ENCODE results near the gene NDUFA6. TPM values are rescaled to one million over a fixed set of nuclear protein-coding genes. Genes with fewer than 3 reads are reported as not detected.

The NDUFA6 gene
- total and polyA plus RNA-seq, 2 of the 13 experiments (the other 11 are each of a cell fraction or from before 2014, with no cell fraction given) = 68.5 to 87.8 TPM

DNA sequence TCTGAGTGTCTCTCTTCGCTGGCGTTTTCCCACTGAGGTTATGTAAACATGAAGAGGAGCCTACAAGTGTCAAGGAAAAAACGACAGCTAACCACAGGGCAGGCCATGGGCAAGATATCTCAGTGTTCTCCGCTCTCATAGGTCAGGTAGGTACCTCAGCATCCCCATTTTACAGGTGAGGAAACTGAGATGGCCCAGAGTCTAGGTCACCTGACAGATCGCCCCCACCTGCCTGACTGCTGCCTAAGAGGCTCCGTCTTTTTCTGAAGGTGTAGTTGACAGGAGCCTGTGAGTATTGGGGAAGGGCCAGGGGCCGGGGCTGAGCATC lies 847 bp upstream of the NDUFA6 start:
- CTCF ChIA-PET (ENCODE audit: low intra/inter-chr PET ratio, low total read pairs) = interaction anchor here (1.3 to 3.4 kb wide), 2 partner anchors 12 to 23 kb away, joined by 3 to 35 read pairs; partner anchors contain the start of gene SMDT1
- intact Hi-C loops (cut with micrococcal nuclease; ENCODE audit: unreplicated experiment) = loop anchor here (1.0 kb wide), 1 partner anchor 22 kb away; no protein-coding TSS in a partner anchor
- FAIRE-seq = no peak

DNA sequence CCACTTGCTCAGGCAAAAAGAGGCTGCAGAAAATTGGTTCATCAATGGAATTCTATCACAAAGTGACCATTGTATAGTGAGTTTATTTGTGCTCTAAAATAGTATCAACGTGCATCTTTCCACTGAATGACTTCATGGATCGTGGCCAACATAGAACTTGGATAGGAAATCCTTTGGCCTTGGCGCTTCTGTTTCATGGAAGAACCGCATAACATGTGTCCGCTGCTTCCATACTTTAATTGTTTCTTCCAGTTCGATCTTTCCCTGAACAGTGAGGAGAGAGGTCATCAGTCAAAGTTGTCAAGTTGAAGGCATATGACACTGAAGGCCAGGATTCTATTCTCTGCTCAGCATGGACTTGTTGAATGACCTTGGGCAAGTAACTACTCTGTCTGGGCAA lies 4.5 kb downstream of the NDUFA6 start:
- BruUV-seq (replicated peaks) = no TSS peak
- Histone ChIP-seq H3K4me1 (ENCODE audit: insufficient read depth, low read length) (peaks cover 14% of the 10 kb centered on the region), H2AFZ (ENCODE audit: low read length) (no peak overlapping the region), H4K20me1 (ENCODE audit: insufficient read depth, low read length) (0 out of 2 replicates have a peak, but pooled peaks cover 3% of the 10 kb centered on the region), H3K27ac (ENCODE audit: extremely low read length, insufficient read depth, low read length) (no peak overlapping the region), H3K9ac (ENCODE audit: insufficient read depth, low read depth, low read length) (no peak overlapping the region), H3K4me3 (replicated peaks in 1 of 3; ENCODE audit: insufficient read depth in 1 of 3, low read depth in 2 of 3, low read length in 3 of 3) (no peak overlapping the region), H3K4me2 (ENCODE audit: low read depth, low read length) (no peak overlapping the region), H3K36me3 (replicated peaks in 1 of 2; ENCODE audit: control insufficient read depth in 1 of 2, insufficient read depth in 2 of 2, low read length in 2 of 2) (peaks cover 10 to 46% of the 10 kb centered on the region in 2 experiments), H3K9me3 (ENCODE audit: low read length) (no peaks in the 10 kb centered on the region), H3K27me3 (ENCODE audit: control insufficient read depth in 1 of 2, insufficient read depth in 2 of 2, low read length in 2 of 2) (no peaks in the 10 kb centered on the region), H3K79me2 (ENCODE audit: insufficient read depth, low read length) (peaks cover 17% of the 10 kb centered on the region)
- ATAC-seq = no peak
- POLR2A ChIA-PET = no interaction called here
- intact Hi-C loops (cut with micrococcal nuclease; ENCODE audit: unreplicated experiment) = no loop called here
- DNase-seq (ENCODE audit: low spot score) = no peak
- 89% methylated on average over 6 of the region's 6 CpGs for WGBS (ENCODE audit: low lambda C conversion rate)
- FAIRE-seq = no peak
- CTCF ChIA-PET (ENCODE audit: low intra/inter-chr PET ratio, low total read pairs) = no interaction called here
- in situ Hi-C loops (cut with HindIII; ENCODE audit: extremely low pct_ligation_motif_present, low pct_unique_long_range_greater_than_20kb) = no loop called here
- TF ChIP-seq ZNF230 (CRISPR knock-in tag; IDR thresholded peaks at IDR 0.05) = no peak
- TF ChIP-seq MEF2D (CRISPR knock-in tag; IDR thresholded peaks at IDR 0.05) = no peak
- no peak for TF ChIP-seq STAG1 (CRISPR knock-in tag; IDR thresholded peaks at IDR 0.05)
- no peak for TF ChIP-seq ZFYVE20 (CRISPR knock-in tag; IDR thresholded peaks at IDR 0.05; ENCODE audit: borderline replicate concordance, low read depth)
- no peak for TF ChIP-seq TEAD2 (CRISPR knock-in tag; IDR thresholded peaks at IDR 0.05)
- TF ChIP-seq, protein P1, sequence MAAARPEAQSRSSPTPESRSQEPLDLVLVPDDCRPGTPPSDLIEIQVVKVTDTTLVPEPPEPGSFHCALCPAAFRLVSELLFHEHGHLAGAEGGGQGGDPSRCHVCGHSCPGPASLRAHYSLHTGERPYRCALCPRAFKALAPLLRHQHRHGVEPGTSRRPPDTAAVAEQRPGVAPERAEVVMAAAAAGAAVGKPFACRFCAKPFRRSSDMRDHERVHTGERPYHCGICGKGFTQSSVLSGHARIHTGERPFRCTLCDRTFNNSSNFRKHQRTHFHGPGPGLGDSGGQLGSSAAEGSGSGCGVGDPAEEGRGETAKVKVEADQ (CRISPR knock-in tag; IDR thresholded peaks at IDR 0.05; ENCODE audit: borderline replicate concordance) = no peak
- TF ChIP-seq TSC22D2 (CRISPR knock-in tag; IDR thresholded peaks at IDR 0.05; ENCODE audit: borderline replicate concordance) = no peak
- TF ChIP-seq MTA3 (CRISPR knock-in tag; IDR thresholded peaks at IDR 0.05) = no peak
- no peak for TF ChIP-seq YY1 (IDR thresholded peaks at IDR 0.05; ENCODE audit: insufficient read depth, insufficient replicate concordance, low read depth, low read length)

More for the DNA sequence above, 847 bp upstream of the NDUFA6 start:
- no peak overlapping the region for H2AFZ ChIP-seq (ENCODE audit: low read length)
- DNase-seq (ENCODE audit: low spot score) (no peak), ATAC-seq (no peak)
- TF ChIP-seq, protein P1 (CRISPR knock-in tag; IDR thresholded peaks at IDR 0.05; ENCODE audit: borderline replicate concordance) = peak; percentile 61; the same call in 1 of the 2 replicates
- TF ChIP-seq PHF20 (CRISPR knock-in tag; IDR thresholded peaks at IDR 0.05) (no peak), FOXA1 (IDR thresholded peaks at IDR 0.05) (no peak), FOXA1 (CRISPR knock-in tag; IDR thresholded peaks at IDR 0.05) (peak; percentile 74), ZNF629 (CRISPR knock-in tag; conservative IDR thresholded peaks at IDR 0.05) (peak; percentile 96), PRMT3 (CRISPR knock-in tag; IDR thresholded peaks at IDR 0.05; ENCODE audit: borderline replicate concordance, low read depth) (no peak), FOXA3 (CRISPR knock-in tag; IDR thresholded peaks at IDR 0.05) (peak; percentile 37; the same call in 1 of the 2 replicates), SNAI1 (CRISPR knock-in tag; IDR thresholded peaks at IDR 0.05; ENCODE audit: borderline replicate concordance) (0 out of 2 replicates have a peak, but pooled peaks have one; percentile 16), KDM1A (CRISPR knock-in tag; IDR thresholded peaks at IDR 0.05) (0 out of 2 replicates have a peak, but pooled peaks have one; percentile 70), CHD4 (IDR thresholded peaks at IDR 0.05; ENCODE audit: borderline replicate concordance, low read length) (peak; percentile 64; the same call in 1 of the 2 replicates), HHEX (CRISPR knock-in tag; IDR thresholded peaks at IDR 0.05) (no peak), ZMYM3 (CRISPR knock-in tag; IDR thresholded peaks at IDR 0.05) (peak; percentile 53; the same call in 1 of the 2 replicates)
- peak overlapping the region; percentile 70 for H3K27ac ChIP-seq (ENCODE audit: extremely low read length, insufficient read depth, low read length)
- peak overlapping the region; percentile 64 to 98 (median 65) for H3K4me3 ChIP-seq (replicated peaks in 1 of 3; ENCODE audit: insufficient read depth in 1 of 3, low read depth in 2 of 3, low read length in 3 of 3)
- no peaks in the 10 kb centered on the region for H3K27me3 ChIP-seq (ENCODE audit: control insufficient read depth in 1 of 2, insufficient read depth in 2 of 2, low read length in 2 of 2)
- peak overlapping the region; percentile 71 for H3K9ac ChIP-seq (ENCODE audit: insufficient read depth, low read depth, low read length)
- peaks cover 23% of the 10 kb centered on the region for H3K4me1 ChIP-seq (ENCODE audit: insufficient read depth, low read length)
- no TSS peak for BruUV-seq (replicated peaks)
- H3K9me3 ChIP-seq (ENCODE audit: low read length) = no peaks in the 10 kb centered on the region
- peaks cover 4 to 8% of the 10 kb centered on the region in 2 experiments; a peak in 4 of 5 replicates for H3K36me3 ChIP-seq (replicated peaks in 1 of 2; ENCODE audit: control insufficient read depth in 1 of 2, insufficient read depth in 2 of 2, low read length in 2 of 2)
- peak overlapping the region; percentile 82 for H3K4me2 ChIP-seq (ENCODE audit: low read depth, low read length)
- H4K20me1 ChIP-seq (ENCODE audit: insufficient read depth, low read length) = no peaks in the 10 kb centered on the region
- POLR2A ChIA-PET = interaction anchor here (0.6 to 4.3 kb wide), 13 partner anchors 12 to 346 kb away, joined by 3 to 89 read pairs (median 5); partner anchors contain the start of genes CCDC134, CENPM, NAGA and SMDT1
- in situ Hi-C loops (cut with HindIII; ENCODE audit: extremely low pct_ligation_motif_present, low pct_unique_long_range_greater_than_20kb) = no loop called here
- 43% methylated on average over 7 of the region's 7 CpGs for WGBS (ENCODE audit: low lambda C conversion rate)
- peaks cover 17% of the 10 kb centered on the region for H3K79me2 ChIP-seq (ENCODE audit: insufficient read depth, low read length)

Data from HepG2 (cell line).